ENCODE data around the gene CFD.

CFD gene

DNA sequence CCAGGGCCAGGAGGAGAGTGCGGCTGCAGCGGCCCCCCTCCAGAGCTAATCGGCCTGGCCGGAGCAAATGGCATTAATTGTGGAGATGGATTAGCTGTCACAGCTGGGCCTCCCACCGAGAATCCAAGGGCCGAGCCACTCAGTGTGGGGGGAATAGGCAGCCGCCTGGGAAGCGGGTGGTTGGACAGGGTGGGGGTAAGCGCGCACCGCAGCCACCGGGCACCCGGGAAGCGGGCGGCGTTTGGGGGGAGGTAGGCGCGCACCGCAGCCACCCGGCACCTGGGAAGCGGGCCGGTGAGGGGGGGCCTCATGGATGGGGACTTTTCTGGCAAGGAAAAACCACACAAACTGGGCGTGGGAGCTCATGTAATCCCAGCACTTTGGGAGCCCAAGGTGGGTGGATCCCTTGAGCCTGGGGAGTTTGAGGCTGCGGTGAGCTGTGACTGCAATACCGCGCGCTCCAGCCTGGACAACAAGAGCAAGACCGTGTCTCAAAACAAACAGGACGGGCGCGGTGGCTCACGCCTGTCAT lies 43.9 kb downstream of the CFD start:
- DNase-seq (ENCODE audit: extremely low read depth in 1 of 2, low read depth in 1 of 2) = no peak

DNA sequence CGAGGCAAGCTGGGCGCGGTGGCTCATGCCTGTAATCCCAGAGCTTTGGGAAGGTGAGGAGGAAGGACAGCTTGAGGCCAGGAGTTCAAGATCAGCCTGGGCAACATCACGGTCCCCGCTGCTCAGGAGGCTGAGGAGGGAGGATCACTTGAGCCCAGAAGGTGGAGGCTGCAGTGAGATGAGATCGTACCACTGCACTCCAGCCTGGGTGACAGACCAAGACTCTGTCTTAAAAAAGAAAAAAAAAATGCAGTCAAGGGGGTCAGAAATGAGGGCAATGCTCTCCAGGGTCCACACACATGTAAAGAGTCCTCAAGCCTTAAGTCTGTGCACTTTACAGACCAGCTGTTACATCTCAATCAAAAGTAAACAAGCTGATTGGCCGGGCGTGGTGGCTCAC lies 45.1 kb downstream of the CFD start:
- no peak for DNase-seq (ENCODE audit: extremely low read depth in 1 of 2, low read depth in 1 of 2)

DNA sequence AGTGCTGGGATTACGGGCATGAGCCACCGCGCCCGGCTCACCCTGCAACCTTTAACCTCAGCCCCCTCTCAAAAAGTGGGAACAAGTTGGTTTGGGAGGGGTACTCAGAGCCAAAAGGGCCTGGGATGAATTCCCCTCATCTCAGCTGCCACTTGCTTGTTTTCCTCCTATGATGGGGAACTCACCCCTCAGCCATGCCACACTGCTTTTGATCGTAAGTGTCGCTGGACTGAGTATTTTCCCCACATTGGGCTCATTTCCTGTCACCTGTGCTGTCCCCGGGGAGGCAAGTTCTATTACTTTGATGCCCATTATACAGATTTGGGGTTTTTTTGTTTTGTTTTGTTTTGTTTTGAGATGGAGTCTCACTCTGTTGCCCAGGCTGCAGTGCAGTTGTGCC lies 47.0 kb downstream of the CFD start:
- no peak for DNase-seq (ENCODE audit: extremely low read depth in 1 of 2, low read depth in 1 of 2)

DNA sequence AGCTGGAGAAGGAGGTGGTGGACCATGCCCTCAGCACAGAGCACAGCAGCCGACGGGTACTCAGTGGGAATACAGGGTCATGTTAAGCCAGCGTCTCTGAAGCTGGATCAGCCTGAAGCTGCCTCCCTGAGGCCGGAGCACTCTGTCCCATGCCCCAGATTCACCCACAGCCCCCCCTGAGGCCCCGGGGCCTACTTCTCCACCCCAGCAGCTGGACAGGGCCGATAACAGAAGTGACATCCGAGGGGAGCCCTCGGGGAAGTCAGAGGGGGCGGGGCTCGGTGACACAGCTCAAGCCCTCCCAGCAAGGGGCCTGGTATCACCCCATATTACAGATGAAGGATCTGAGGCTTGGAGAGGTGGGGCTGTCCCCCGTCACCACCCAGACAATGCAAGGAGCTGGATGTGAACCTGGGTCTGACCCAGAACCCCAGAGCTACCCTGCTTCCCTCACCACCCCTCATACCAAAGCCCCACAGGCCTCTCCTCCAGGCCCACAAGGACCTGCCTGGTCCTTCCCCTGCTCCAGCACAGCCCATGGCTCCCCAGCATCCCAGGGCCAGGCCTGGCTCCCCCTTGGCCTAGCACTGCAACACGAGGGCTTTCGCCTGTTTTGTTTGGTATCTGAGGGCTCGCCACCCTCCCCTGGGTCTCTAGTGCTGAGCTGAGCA lies 47.9 kb downstream of the CFD start:
- no peak for DNase-seq (ENCODE audit: extremely low read depth in 1 of 2, low read depth in 1 of 2)

DNA sequence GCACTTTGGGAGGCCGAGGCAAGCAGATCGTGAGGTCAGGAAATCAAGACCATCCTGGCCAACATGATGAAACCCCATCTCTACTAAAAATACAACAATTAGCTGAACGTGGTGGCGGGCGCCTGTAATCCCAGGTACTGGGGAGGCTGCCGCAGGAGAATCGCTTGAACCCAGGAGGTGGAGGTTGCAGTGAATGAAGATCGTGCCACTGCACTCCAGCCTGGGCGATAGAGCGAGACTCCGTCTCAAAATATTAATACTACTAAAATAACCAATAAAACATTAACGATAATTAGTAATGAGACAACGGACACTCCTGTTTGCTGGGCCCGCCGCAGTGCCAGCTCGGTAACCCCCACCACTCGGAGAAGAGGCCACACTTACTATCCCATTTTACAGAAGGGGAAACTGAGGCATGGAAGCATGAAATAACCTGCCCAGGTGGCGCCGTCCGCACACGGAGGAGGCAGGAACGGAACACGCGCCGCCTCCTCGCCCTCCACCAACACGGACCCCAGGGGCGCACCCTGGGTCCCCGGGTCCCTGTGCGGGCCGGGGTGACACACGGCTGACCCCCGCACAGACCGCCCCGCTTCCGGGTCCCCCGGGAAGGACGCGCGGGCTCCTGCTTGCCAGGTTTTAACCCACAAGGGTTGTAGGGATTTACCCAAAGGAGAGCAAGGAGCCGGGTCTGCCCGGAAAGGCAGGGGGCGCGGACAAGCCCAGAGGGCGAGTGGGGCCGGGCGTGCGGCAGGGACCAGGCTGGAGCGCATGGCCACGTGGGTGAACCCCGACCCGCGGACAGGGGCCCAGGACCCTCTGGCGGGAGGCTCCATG lies 52.0 kb downstream of the CFD start:
- no peak for DNase-seq (ENCODE audit: extremely low read depth in 1 of 2, low read depth in 1 of 2)

DNA sequence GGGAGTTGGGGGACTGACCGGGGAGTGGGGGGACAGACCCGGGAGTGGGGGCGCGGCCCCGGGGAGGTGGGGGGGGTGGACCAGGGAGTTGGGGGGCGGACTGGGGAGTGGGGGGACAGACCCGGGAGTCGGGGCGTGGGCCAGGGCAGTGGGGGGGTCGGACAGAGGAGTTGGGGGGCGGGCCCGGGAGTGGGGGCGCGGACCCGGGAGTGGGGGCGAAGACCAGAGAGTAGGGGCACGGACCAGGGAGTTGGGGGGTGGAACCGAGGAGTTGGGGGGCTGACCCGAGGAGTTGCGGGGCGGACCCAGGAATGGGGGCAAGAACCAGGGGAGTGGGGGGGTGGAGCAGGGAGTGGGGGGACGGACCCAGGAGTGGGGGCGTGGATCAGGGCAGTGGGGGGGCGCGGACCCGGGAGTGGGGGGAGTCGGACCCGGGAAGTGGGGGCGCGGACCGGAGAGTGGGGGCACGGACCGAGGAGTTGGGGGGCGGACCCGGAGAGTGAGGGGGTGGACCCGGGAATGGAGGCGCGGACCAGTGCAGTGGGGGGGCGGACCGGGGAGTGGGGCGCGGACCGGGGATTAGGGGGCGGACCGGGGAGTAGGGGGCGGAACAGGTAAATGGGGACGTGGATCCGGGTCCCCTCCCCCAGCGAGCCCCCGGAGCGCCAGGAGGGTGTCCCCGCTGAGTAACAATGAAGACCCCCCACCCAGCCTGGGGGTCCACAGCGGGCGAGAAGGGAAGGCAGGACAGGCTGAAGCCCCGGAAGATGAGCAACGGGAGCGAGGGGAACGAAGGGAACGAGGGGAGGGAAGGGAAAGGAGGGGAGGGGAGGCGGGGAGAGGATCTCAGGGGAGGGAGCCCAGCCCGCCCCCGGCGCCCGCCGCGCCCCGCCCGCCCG lies 53.0 kb downstream of the CFD start:
- no peak for DNase-seq (ENCODE audit: extremely low read depth in 1 of 2, low read depth in 1 of 2)

All from stimulated activated CD8-positive, alpha-beta memory T cell treated with anti-CD3 and anti-CD28 coated beads, Interleukin-7, amount 100 ng/mL, for 48 hours (primary cell).